GM21528 (cell line): ENCODE measurements around the gene IMMT.

Experiments used
- ATAC-seq: cut with Tn5 transposase; IDR thresholded peaks from one replicate; pipeline ENCODE4 v1.9.1; 2021; ENCODE audit warnings: mild to moderate bottlenecking, moderate library complexity; ENCODE audit not compliant: unreplicated experiment, low FRiP score

Gene IMMT

DNA sequence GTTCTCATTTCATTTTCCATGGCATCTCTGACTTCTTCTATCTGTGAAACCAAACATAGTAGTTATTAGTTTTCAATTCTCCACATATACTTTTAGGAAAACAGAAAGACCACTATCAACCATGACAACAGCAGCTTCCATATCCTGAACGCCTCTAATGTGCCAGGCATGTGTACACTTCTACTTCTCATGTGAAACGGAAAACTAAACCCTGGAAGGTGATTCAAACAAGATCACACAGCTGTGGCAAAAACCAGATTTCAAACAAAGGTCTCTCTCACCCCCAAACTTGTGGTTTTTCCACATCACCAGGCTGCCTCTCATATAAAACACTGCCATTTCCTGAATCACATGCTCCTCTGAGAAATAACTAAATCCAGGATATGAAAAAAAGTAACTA lies 47.5 kb downstream of the IMMT start:
- no peak for ATAC-seq

- no peak for ATAC-seq
Observed at GRCh38 chr2:86143926-86144685, 51.2 kb downstream of the IMMT start.

- no peak for ATAC-seq
Observed at GRCh38 chr2:86143307-86143706, 52.0 kb downstream of the IMMT start.

- ATAC-seq: no peak
Observed at GRCh38 chr2:86142436-86143257, 52.6 kb downstream of the IMMT start.

DNA sequence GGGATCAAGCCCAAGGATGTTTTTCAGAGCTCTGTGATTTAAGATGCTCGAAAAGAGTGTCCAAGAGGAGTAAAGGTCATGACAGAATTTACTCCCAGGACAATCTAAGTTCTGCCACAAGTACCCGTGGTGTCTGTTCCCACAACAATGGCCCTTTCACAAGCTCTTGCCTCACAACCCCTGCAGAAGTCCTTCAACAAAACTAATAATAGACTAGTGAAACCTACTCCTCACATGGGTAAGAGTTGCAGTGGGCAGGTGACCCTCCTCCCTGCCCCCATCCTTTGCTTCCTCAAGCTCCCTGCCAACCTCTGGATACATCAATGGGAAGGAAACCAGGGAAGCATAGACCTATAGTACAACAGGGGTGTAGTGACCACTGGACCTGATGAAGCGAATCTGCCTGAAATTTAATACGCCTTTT lies 54.3 kb downstream of the IMMT start:
- ATAC-seq: no peak

DNA sequence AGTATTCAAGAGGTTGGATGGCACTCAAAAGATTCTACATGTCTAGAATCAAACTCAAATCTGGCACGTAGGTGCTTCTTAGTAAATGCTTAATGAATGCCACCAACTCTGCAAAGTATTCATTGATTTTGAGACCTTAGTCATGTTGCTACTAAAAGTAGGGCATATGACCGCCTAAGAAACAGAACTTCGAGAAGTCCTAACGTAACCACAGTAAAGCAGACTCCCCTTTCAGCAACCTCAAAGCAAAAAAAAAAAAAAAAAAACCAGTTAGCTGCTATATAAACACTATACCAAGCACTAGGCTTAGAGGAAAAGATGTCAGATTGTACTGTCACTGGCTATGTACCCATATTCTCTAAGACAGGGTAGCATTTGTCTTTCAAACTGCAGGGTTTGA lies 55.3 kb downstream of the IMMT start:
- no peak for ATAC-seq

DNA sequence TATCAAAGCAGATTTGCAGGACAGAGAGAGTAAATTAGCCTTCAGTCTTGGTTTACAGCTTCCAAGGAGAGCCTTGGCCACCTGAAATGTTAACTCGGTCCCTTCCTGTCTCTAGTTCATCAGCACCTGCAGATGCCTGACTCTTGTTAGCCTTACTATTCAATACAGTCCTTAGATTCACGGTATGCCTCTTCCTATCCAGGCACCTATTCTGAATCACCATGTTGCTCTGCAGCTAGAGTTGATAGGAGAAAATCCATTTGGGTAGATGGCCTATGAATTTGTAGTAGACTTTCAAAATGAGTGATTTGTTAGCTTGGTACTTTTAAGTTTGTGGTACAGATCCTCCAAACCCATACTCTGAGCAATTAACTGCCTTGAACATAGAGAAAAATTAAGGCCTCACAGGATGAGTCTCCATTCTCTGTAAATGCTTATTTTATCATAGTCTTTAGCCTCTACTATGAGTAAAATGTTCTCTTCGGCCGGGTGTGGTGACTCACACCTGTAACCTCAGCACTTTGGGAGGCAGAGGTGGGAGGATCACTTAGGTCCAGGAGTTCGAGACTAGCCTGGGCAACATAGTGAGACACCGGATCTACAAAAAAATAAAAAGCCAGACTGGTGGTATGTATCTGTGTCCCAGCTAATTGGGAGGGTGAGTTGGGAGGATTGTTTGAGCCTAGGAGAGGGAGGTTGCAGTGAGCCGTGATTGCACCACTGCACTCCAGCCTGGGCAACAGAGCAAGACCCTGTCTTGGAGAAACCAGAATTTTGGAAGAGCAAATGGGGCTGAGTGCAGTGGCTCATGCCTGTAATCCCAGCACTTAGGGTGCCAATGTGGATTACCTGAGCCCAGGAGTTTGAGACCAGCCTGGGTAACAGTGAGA lies 56.3 kb downstream of the IMMT start:
- no peak for ATAC-seq

DNA sequence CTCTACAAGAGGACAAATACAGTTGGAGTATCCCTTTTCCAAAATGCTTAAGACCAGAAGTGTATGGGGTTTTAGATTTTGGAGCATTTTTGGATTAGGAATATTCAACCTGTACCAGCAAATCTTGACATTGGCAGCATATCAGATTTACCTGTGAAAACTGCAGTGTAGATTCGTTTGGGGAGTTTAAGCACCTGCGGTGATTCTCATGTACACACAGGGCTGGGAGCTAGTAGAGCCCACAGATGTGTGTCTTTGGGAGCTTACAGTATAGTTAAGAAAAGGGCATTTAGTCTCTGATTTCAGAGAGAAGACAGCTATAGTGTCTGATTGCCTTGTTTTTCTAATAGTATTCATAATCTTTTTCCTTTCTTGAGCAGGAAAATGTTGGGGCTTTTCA lies 59.1 kb downstream of the IMMT start:
- no peak for ATAC-seq

- ATAC-seq: no peak
Observed at GRCh38 chr2:86135653-86136052, 59.6 kb downstream of the IMMT start.

- ATAC-seq: no peak
Observed at GRCh38 chr2:86134709-86135108, 60.6 kb downstream of the IMMT start.

DNA sequence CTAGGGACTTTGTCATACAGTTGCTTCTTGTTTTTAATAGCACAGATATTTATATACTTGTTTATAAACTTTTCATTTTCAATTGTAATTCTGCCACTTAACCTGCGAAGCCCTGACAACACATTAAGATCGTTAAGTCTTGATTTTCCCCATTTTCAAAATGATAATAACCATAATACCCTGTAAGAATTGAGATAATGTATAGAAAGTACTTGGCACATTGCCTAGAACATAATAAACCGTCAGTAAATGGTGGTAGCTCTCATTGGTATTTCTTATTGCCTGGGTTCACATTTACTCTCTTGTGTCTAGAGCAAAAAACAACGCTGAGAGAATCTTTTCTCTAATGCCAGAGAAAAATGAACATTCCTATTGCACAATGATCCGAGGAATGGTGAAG lies 70.6 kb downstream of the IMMT start:
- no peak for ATAC-seq

DNA sequence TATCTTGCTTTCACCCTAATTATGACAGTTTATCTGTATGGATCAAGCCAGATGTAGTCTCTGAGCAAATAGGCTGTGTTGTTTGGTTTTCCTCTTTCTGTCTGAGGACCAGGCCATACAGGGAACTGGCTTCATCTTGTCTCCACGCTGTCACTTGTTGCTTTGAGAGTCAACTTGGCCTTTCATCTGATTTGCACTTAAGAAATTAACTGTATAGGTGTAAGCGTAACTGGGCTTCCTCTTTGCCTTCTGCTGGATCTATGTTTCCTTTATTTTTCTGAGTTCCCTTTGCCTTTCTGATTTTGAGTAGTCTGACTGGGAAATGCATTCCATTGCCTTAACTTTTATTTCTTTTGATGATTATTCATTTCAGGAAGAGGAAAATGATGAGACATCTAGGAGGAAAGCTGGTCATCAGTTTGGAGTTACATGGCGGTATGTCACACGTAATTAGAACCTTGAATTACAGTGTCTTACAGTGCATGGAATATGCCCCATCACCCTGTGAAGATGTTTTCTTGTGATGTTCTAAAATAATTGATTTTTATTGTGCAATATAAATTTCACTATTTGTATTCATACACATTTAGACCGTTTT lies 71.8 kb downstream of the IMMT start:
- ATAC-seq: no peak

GRCh38 chr2:86118130-86118529 lies 77.1 kb downstream of the IMMT start:
- no peak for ATAC-seq

DNA sequence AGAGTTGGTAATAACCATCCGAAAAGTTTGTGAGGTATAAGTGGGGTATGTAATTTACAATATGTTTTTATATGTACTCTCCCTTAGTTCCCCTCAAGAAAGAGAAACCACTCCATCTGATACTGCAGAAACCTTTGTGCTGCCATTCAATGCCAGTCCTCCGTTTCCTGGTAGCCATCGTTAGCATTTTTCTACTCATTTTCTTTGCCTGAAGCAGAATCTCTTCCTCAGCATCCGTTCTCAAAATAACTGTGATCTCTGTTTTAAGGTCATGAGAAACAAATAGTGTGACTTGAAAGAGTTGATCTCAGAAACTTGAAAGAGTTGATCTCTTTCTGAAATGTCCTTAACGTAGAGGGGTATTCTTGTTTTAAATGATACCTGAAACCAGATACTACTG lies 88.2 kb downstream of the IMMT start:
- no peak for ATAC-seq

DNA sequence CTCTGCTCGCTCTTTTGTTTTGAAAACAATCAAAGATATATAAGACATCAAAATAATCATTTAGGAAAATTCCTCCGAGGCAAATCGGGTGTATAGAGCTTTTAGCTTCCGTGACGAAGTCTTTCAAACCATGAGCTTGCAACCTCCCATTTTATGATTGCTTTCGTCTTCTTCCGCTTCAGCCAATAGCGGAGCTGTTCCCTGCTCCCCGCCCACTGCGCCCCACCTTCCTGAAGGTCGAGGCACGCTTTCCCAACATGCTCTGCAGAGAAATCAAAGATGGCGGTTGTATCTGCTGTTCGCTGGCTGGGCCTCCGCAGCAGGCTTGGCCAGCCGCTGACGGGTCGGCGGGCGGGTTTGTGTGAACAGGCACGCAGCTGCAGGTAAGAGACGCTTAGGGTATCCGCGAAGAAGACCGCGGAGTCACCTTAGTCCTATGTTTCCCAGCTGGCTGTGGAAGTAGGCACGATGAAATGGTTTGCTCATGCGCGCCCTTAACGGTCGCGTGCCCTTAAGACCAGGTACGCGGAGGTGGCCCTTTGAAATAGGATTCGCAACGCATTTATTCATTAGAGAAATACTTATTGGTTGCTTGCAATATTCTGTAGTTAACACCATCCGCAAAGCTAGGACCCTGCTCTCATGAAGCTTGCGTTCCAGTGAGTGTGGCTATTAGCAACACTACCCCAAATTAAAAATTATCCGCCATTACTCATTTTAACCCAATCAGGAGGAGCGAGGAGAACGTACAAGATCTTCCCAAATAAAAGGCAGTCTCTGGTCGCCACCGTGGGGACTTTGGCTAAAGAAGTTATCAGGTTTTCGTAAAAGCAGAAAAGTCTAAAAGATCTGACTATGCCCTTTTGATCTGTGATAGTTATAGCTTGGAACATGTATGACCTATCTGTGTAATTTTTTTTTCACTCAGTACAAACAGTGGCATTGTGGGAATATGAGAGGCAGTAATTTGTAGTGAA lies 89.0 kb downstream of the IMMT start, which contains the start of gene PTCD3:
Gene PTCD3 (plus strand): TSS at position 267 of the 977 bp plus-strand sequence. CDS start 13 bp downstream, at position 280.
- ATAC-seq: peak; percentile 83

DNA sequence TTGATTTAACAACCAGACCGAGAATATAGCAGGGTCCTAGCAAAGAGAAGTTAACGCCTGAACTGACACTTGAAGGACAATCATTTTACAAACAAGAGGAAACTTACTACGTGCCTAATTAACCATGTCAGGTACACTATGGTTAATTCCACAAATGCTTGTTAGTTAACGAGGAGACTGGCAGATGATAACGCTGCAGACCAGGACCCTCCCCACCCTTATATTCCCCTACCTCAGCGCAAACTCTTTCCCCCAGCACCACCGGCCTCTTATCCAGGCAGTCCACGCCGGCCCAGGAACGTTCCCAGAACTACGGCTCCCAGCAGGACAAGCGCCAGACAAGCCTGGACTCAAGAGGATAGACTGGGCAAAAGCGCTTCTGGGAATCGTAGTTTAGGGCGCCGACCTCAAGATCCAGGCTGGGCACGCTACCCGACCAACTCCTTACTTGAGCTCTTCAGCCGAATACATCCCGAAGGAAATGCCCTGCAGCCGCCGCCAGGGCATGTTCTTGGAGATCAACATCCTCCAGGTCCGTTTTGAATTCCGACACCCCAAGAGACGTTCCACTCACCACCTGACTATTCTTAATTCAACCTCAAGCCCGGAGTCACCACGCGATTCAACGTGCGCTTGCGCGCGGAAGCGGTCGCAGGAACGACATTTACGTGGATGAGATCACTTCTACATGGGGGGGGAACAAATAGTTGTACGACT lies 89.9 kb downstream of the IMMT start, which contains the start of gene POLR1A:
Gene POLR1A (minus strand): TSS at position 635 of the 717 bp plus-strand sequence. CDS start 110 bp downstream, at position 525.
- peak; percentile 78 for ATAC-seq

GRCh38 chr2:86102157-86102556 lies 93.1 kb downstream of the IMMT start:
- ATAC-seq: no peak

DNA sequence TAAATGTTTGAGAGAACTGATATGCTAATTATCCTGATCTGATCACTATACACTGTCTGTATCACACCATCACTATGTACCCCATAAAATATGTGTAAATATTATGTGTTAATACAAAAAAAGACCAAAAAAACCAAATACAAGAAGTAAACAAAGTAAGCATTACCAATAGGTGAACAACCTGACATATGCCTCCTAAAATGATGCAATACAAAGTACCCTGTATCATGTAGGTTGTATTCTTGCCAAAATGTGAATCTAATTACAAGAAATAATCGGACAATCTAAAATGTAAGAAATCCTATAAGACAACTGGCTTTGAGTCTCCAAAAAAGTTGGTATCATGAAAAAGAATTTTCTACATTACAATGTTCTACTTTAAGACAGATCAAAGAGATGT lies 97.3 kb downstream of the IMMT start:
- no peak for ATAC-seq
